OCI-LY1 (cell line): ENCODE measurements around the gene MGRN1.

Experiments
- H2AFZ ChIP-seq: fragments of 200-600 bp; sonication (generic), shearing (Covaris generic); 2 replicates; pipeline ENCODE4 v1.6.0; 2014; ENCODE audit warnings: antibody characterized with exemption, mild to moderate bottlenecking, low read length
- H3F3A ChIP-seq: fragments of 200-600 bp; sonication (generic), shearing (Covaris generic); 2 replicates; pipeline ENCODE4 v1.6.0; 2014; ENCODE audit warnings: mild to moderate bottlenecking, antibody characterized with exemption, low read length, moderate library complexity; ENCODE audit not compliant: insufficient read depth
- H3K27ac ChIP-seq: fragments of 200-600 bp; sonication (generic); 2 replicates; pipeline ENCODE4 v1.5.1; 2014; ENCODE audit warnings: low read length, mixed run types, mild to moderate bottlenecking, low read depth; ENCODE audit not compliant: poor library complexity, severe bottlenecking
- H3K27me3 ChIP-seq: fragments of 200-600 bp; sonication (generic); 2 replicates; pipeline ENCODE4 v1.6.0; 2014; ENCODE audit warnings: antibody characterized with exemption, mild to moderate bottlenecking, low read length, moderate library complexity; ENCODE audit not compliant: insufficient read depth
- H3K36me3 ChIP-seq: fragments of 200-600 bp; sonication (generic); 2 replicates; pipeline ENCODE4 v1.6.1; 2014; ENCODE audit warnings: mild to moderate bottlenecking, antibody characterized with exemption, low read length, moderate library complexity, mixed read lengths; ENCODE audit not compliant: insufficient read depth
- H3K4me1 ChIP-seq: fragments of 200-600 bp; sonication (generic); 2 replicates; pipeline ENCODE4 v1.5.1; 2014; ENCODE audit warnings: mild to moderate bottlenecking, low read length, moderate library complexity; ENCODE audit not compliant: insufficient read depth, severe bottlenecking
- H3K4me2 ChIP-seq: fragments of 200-600 bp; sonication (generic), shearing (Covaris generic); 2 replicates; pipeline ENCODE4 v1.6.1; 2014; ENCODE audit warnings: low read length
- H3K4me3 ChIP-seq: fragments of 200-600 bp; sonication (generic); 2 replicates; pipeline ENCODE4 v1.5.1; 2014; ENCODE audit warnings: low read length, low read depth, mild to moderate bottlenecking, mixed read lengths; ENCODE audit not compliant: poor library complexity, severe bottlenecking
- H3K79me2 ChIP-seq: fragments of 200-600 bp; shearing (Covaris generic); 2 replicates; pipeline ENCODE4 v1.6.1; 2016; ENCODE audit warnings: mixed run types, low read length, mixed read lengths; ENCODE audit not compliant: insufficient read depth
- H3K9ac ChIP-seq: fragments of 200-600 bp; sonication (generic), shearing (Covaris generic); 2 replicates; pipeline ENCODE4 v1.6.1; 2014; ENCODE audit warnings: mild to moderate bottlenecking, low read length, mixed read lengths
- H3K9me2 ChIP-seq: fragments of 200-600 bp; sonication (generic), shearing (Covaris generic); 2 replicates; pipeline ENCODE4 v1.6.1; 2014; ENCODE audit warnings: low read depth, mild to moderate bottlenecking, low read length, mixed read lengths
- H3K9me3 ChIP-seq: fragments of 200-600 bp; shearing (Covaris generic); 2 replicates; pipeline ENCODE4 v1.6.1; 2014; ENCODE audit warnings: low read length, mixed read lengths
- H4K20me1 ChIP-seq: fragments of 200-600 bp; sonication (generic), shearing (Covaris generic); 2 replicates; pipeline ENCODE4 v1.6.0; 2016; ENCODE audit warnings: mild to moderate bottlenecking, low read length; ENCODE audit not compliant: insufficient read depth
- CTCF ChIP-seq: fragments of 200-600 bp; sonication (generic), shearing (Covaris generic); IDR thresholded peaks from 2 replicates; pipeline ENCODE4 v1.5.1; 2017; ENCODE audit warnings: mild to moderate bottlenecking, antibody characterized with exemption, low read length, moderate library complexity, mixed read lengths
- EZH2 ChIP-seq: fragments of 200-600 bp; sonication (generic), shearing (Covaris generic); IDR thresholded peaks from 2 replicates; pipeline ENCODE4 v1.8.0; 2017; ENCODE audit warnings: borderline replicate concordance, mixed run types, mild to moderate bottlenecking, antibody characterized with exemption, low read length, moderate library complexity, mixed read lengths

Gene MGRN1

GRCh38 chr16:4594433-4595410, 29.9 kb upstream of the MGRN1 start:
- H3K9me3 ChIP-seq: no peaks in the 10 kb centered on the region
- no peaks in the 10 kb centered on the region for H4K20me1 ChIP-seq
- no peaks in the 10 kb centered on the region for H3K4me1 ChIP-seq
- no peak overlapping the region for H3K27ac ChIP-seq
- H3K4me3 ChIP-seq: no peak overlapping the region
- no peaks in the 10 kb centered on the region for H3K9me2 ChIP-seq
- no peak for TF ChIP-seq CTCF
- TF ChIP-seq EZH2: no peak
- H3F3A ChIP-seq: no peaks in the 10 kb centered on the region
- no peak overlapping the region for H3K9ac ChIP-seq
- no peaks in the 10 kb centered on the region for H3K79me2 ChIP-seq
- H3K36me3 ChIP-seq: no peaks in the 10 kb centered on the region
- no peak overlapping the region for H2AFZ ChIP-seq
- no peak overlapping the region for H3K4me2 ChIP-seq
- H3K27me3 ChIP-seq: peaks cover 24% of the 10 kb centered on the region

- no peaks in the 10 kb centered on the region for H3K9me3 ChIP-seq
- no peak overlapping the region for H3K4me2 ChIP-seq
- no peaks in the 10 kb centered on the region for H3K36me3 ChIP-seq
- no peaks in the 10 kb centered on the region for H3F3A ChIP-seq
- H3K27ac ChIP-seq: no peak overlapping the region
- H3K27me3 ChIP-seq: peaks cover 27% of the 10 kb centered on the region
- H3K9me2 ChIP-seq: no peaks in the 10 kb centered on the region
- no peaks in the 10 kb centered on the region for H3K79me2 ChIP-seq
- H3K9ac ChIP-seq: no peak overlapping the region
- H3K4me1 ChIP-seq: no peaks in the 10 kb centered on the region
- no peaks in the 10 kb centered on the region for H4K20me1 ChIP-seq
- no peak for TF ChIP-seq EZH2
- TF ChIP-seq CTCF: no peak
- H2AFZ ChIP-seq: no peak overlapping the region
- H3K4me3 ChIP-seq: no peak overlapping the region
Observed at GRCh38 chr16:4597174-4597573, 27.5 kb upstream of the MGRN1 start.

GRCh38 chr16:4599037-4599436, 25.6 kb upstream of the MGRN1 start:
- Histone ChIP-seq H3K27me3 (peaks cover 23% of the 10 kb centered on the region; the same call in 1 of the 2 replicates), H4K20me1 (no peaks in the 10 kb centered on the region), H3K9ac (no peak overlapping the region), H3K79me2 (no peaks in the 10 kb centered on the region), H3K9me2 (no peaks in the 10 kb centered on the region), H3K27ac (no peak overlapping the region), H3K36me3 (no peaks in the 10 kb centered on the region), H3K4me1 (no peaks in the 10 kb centered on the region), H3K4me3 (no peak overlapping the region), H3K9me3 (no peaks in the 10 kb centered on the region), H3K4me2 (no peak overlapping the region), H3F3A (no peaks in the 10 kb centered on the region), H2AFZ (no peak overlapping the region)
- TF ChIP-seq EZH2 (no peak), CTCF (no peak)
